B cell (primary cell): Measurements from ENCODE around the gene EPHB1. TPM values are rescaled to one million over a fixed set of nuclear protein-coding genes. Genes with fewer than 3 reads are reported as not detected.

Source experiments
- ATAC-seq: fragments of 200-7000 bp; cut with Tn5 transposase; one replicate; pipeline ENCODE4 v1.10.0; 2021; ENCODE audit warnings: low read depth, mild to moderate bottlenecking, moderate number of reproducible peaks, moderate library complexity
- CTCF ChIA-PET: fragments of 350-600 bp; sonication (Branson Sonifier 250); formaldehyde crosslinking; loops from one replicate; lab custom pipeline; 2021; ENCODE audit warnings: antibody characterized with exemption, inconsistent platforms; lab: Charles Lee
- POLR2A ChIA-PET: fragments of 350-600 bp; sonication (Branson Sonifier 250); formaldehyde crosslinking; loops from one replicate; lab custom pipeline; 2021; ENCODE audit warnings: antibody characterized with exemption; lab: Charles Lee
- DNase-seq: peaks from one replicate; pipeline ENCODE4 v3.0.0; 2013
- H2AFZ ChIP-seq: 2 replicates; pipeline ENCODE4 v1.6.1; 2012; ENCODE audit warnings: mild to moderate bottlenecking, low read depth, low read length; ENCODE audit not compliant: insufficient read depth, poor library complexity, severe bottlenecking
- H3K27ac ChIP-seq, 2 donors: 1 replicate in 1 of 2; 2 replicates in 1 of 2; pipeline ENCODE4 v1.5.1; 2012 to 2013; ENCODE audit warnings: low read length in 2 of 2, mild to moderate bottlenecking in 2 of 2, moderate library complexity in 1 of 2
- H3K27me3 ChIP-seq, 4 experiments: fragments of 200-600 bp in 1 of 4; sonication (generic) in 1 of 4; replicated peaks in 1 of 4; 1 replicate in 2 of 4; 2 replicates in 2 of 4; pipeline versions ENCODE4 v1.6.1 to v1.7.0; 2013 to 2016; ENCODE audit warnings: low read length in 3 of 4, mild to moderate bottlenecking in 2 of 4, mixed read lengths in 1 of 4, moderate library complexity in 1 of 4; ENCODE audit not compliant: insufficient read depth in 4 of 4, control insufficient read depth in 3 of 4; ENCODE audit errors: control extremely low read depth in 1 of 4
- H3K36me3 ChIP-seq, 2 experiments: replicated peaks in 1 of 2; 1 replicate in 1 of 2; 2 replicates in 1 of 2; pipeline versions ENCODE4 v1.6.1 to v1.7.1; 2013; ENCODE audit warnings: low read length in 1 of 2; ENCODE audit not compliant: insufficient read depth in 2 of 2, control insufficient read depth in 1 of 2; ENCODE audit errors: control extremely low read depth in 1 of 2, extremely low read depth in 1 of 2
- H3K4me1 ChIP-seq, 2 donors: fragments of 200-600 bp in 1 of 2; sonication (generic) in 1 of 2; 1 replicate in 1 of 2; 2 replicates in 1 of 2; pipeline versions ENCODE4 v1.5.1 to v1.6.1; 2013 to 2017; ENCODE audit warnings: low read length in 2 of 2; ENCODE audit not compliant: control insufficient read depth in 2 of 2, insufficient read depth in 2 of 2
- H3K4me2 ChIP-seq: replicated peaks from 2 replicates; pipeline ENCODE3; 2012; ENCODE audit warnings: mild to moderate bottlenecking, low read depth, low read length; ENCODE audit not compliant: poor library complexity, severe bottlenecking
- H3K4me3 ChIP-seq, 5 experiments: fragments of 200-600 bp in 1 of 5; sonication (generic) in 1 of 5; 1 replicate in 3 of 5; 2 replicates in 2 of 5; pipeline versions ENCODE4 v1.5.1 to v1.7.0; 2011 to 2016; ENCODE audit warnings: low read length in 4 of 5, mild to moderate bottlenecking in 4 of 5, low read depth in 2 of 5, control low read depth in 1 of 5, moderate library complexity in 1 of 5; ENCODE audit not compliant: insufficient read depth in 1 of 5; ENCODE audit errors: control extremely low read depth in 1 of 5, extremely low read depth in 1 of 5
- H3K79me2 ChIP-seq: fragments of 200-600 bp; sonication (generic); one replicate; pipeline ENCODE4 v1.6.0; 2016; ENCODE audit warnings: low read length; ENCODE audit not compliant: control insufficient read depth, insufficient read depth
- H3K9ac ChIP-seq: fragments of 200-600 bp; sonication (generic); 2 replicates; pipeline ENCODE4 v1.6.1; 2017; ENCODE audit warnings: mild to moderate bottlenecking, low read length, moderate library complexity
- H3K9me3 ChIP-seq, 3 donors: one replicate each; pipeline versions ENCODE4 v1.6.1 to v1.7.1; 2013; ENCODE audit warnings: low read length in 2 of 3; ENCODE audit not compliant: control insufficient read depth in 2 of 3, insufficient read depth in 1 of 3; ENCODE audit errors: control extremely low read depth in 1 of 3
- H4K20me1 ChIP-seq: 2 replicates; pipeline ENCODE4 v1.6.0; 2012; ENCODE audit warnings: mild to moderate bottlenecking, low read length; ENCODE audit not compliant: insufficient read depth, control insufficient read depth, poor library complexity, severe bottlenecking
- H3K27ac Mint-ChIP-seq: one replicate; pipeline ENCODE4 v1.8.0; 2021; ENCODE audit warnings: mixed read lengths
- H3K27me3 Mint-ChIP-seq: one replicate; pipeline ENCODE4 v1.8.0; 2021; ENCODE audit warnings: mixed read lengths
- H3K4me1 Mint-ChIP-seq: one replicate; pipeline ENCODE4 v1.8.0; 2021; ENCODE audit warnings: mixed read lengths
- H3K4me3 Mint-ChIP-seq: one replicate; pipeline ENCODE4 v1.8.0; 2021; ENCODE audit warnings: mixed read lengths
- H3K9me3 Mint-ChIP-seq: one replicate; pipeline ENCODE4 v1.8.0; 2022; ENCODE audit warnings: mixed read lengths; ENCODE audit not compliant: insufficient read depth
- EZH2 ChIP-seq: IDR thresholded peaks from 2 replicates; pipeline ENCODE4 v1.6.1; 2012; ENCODE audit warnings: borderline replicate concordance, low read depth, mild to moderate bottlenecking, moderate library complexity, low read length; ENCODE audit not compliant: insufficient read depth, poor library complexity, severe bottlenecking
- WGBS: methylation state at CpG from one replicate; pipeline ENCODE4 v1.1.5; 2013; ENCODE audit warnings: missing lambda C conversion rate; ENCODE audit not compliant: insufficient coverage; 5-methylcytosine and 5-hydroxymethylcytosine counted together
- intact Hi-C: fragments of 100-400 bp; cut with micrococcal nuclease; formaldehyde crosslinking; loops from one replicate; pipeline ENCODE4 v1.10.0; 2022
- polyA plus RNA-seq: library from polyadenylated mRNA; depleted of rRNA; stranded (reverse); fragments of >200 nt; gene quantifications from 2 replicates; pipeline ENCODE4 v1.2.3, GENCODE V29; 2012
- total RNA-seq, 2 donors: library from RNA; stranded (reverse); fragments of 120-200 nt in 1 of 2; gene quantifications; 1 replicate in 1 of 2; 2 replicates in 1 of 2; pipeline versions ENCODE4 v1.2.3 to v1.2.4, GENCODE V29; 2013 to 2022
- TF ChIP-seq, protein P1 (sequence below): fragments of 200-600 bp; IDR thresholded peaks from one replicate; pipeline ENCODE4 v1.8.0; 2022; ENCODE audit warnings: antibody characterized with exemption, mild to moderate bottlenecking

EPHB1 gene
- total and polyA plus RNA-seq, 2 donors (not counting 1 experiment from before 2014, with no cell fraction given): 0.01 TPM; not detected in 1

DNA sequence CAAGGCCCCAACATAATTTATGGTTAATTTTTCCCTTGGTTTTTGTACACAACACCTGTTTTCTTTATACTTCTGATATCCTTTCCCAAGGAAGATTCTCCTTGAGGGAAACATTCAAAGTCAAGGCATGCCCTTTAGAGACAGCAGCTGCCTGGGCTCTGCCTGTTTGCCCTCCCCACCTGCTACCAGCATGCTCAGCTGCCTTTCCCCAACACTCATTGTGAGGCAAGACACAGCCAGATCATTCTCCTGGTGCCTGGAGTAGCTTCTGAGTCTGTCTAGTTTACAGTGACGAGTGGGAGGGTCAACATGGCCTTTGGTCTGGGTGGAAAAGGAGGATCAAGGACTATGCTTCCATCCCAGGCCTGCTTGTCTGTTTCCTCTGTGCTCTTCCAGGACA lies 132.5 kb downstream of the EPHB1 start:
- Mint-ChIP-seq H3K27ac (no peak overlapping the region), H3K4me1 (no peaks in the 10 kb centered on the region), H3K4me3 (no peak overlapping the region), H3K27me3 (no peaks in the 10 kb centered on the region), H3K9me3 (peaks cover 4% of the 10 kb centered on the region)
- DNase-seq (no peak), ATAC-seq (no peak)
- WGBS: 71% methylated on average over 1 of the region's 1 CpG
- H3K9ac ChIP-seq: no peak overlapping the region
- intact Hi-C loops: no loop called here
- no peak overlapping the region for H3K27ac ChIP-seq
- ChIA-PET CTCF (no interaction called here), POLR2A (no interaction called here)
- no peaks in the 10 kb centered on the region for H3K36me3 ChIP-seq
- H3K4me3 ChIP-seq: no peak overlapping the region
- TF ChIP-seq, protein P1, sequence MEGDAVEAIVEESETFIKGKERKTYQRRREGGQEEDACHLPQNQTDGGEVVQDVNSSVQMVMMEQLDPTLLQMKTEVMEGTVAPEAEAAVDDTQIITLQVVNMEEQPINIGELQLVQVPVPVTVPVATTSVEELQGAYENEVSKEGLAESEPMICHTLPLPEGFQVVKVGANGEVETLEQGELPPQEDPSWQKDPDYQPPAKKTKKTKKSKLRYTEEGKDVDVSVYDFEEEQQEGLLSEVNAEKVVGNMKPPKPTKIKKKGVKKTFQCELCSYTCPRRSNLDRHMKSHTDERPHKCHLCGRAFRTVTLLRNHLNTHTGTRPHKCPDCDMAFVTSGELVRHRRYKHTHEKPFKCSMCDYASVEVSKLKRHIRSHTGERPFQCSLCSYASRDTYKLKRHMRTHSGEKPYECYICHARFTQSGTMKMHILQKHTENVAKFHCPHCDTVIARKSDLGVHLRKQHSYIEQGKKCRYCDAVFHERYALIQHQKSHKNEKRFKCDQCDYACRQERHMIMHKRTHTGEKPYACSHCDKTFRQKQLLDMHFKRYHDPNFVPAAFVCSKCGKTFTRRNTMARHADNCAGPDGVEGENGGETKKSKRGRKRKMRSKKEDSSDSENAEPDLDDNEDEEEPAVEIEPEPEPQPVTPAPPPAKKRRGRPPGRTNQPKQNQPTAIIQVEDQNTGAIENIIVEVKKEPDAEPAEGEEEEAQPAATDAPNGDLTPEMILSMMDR: no peak
- no peak for TF ChIP-seq EZH2
- H3K27me3 ChIP-seq: peaks cover 0 to 2% (median 0%) of the 10 kb centered on the region in 4 experiments
- H3K4me1 ChIP-seq: no peaks in the 10 kb centered on the region
- H3K79me2 ChIP-seq: no peaks in the 10 kb centered on the region
- no peak overlapping the region for H2AFZ ChIP-seq
- H3K4me2 ChIP-seq: no peak overlapping the region
- peaks cover 0 to 18% (median 3%) of the 10 kb centered on the region in 3 donors for H3K9me3 ChIP-seq
- no peaks in the 10 kb centered on the region for H4K20me1 ChIP-seq

DNA sequence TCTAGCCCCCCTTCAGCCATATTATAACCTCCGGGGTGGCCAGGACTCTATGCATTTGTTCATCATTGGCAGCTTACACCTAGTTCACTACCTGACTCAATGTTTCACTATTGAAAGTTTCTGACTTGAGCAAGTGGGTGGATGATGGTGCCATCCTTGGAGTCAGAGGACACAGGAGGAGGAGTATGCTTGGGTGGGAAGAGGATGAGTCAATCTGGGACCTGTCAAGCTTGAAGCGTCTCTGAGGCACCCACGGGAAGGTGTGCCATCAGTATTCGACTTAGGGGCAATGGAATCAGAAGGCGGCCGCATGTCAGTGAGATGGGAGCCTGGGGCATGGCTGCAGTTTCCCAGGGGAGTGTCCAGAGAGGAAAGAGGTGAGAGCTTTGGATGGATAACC lies 133.3 kb downstream of the EPHB1 start:
- no peak for DNase-seq
- Histone ChIP-seq H4K20me1 (no peaks in the 10 kb centered on the region), H2AFZ (no peak overlapping the region), H3K27me3 (peaks cover 0 to 2% (median 0%) of the 10 kb centered on the region in 4 experiments), H3K4me3 (no peak overlapping the region), H3K9me3 (peaks cover 0 to 15% (median 3%) of the 10 kb centered on the region in 3 donors), H3K9ac (no peak overlapping the region), H3K79me2 (no peaks in the 10 kb centered on the region), H3K4me1 (no peaks in the 10 kb centered on the region), H3K4me2 (no peak overlapping the region), H3K27ac (no peak overlapping the region), H3K36me3 (no peaks in the 10 kb centered on the region)
- peaks cover 4% of the 10 kb centered on the region for H3K9me3 Mint-ChIP-seq
- ChIA-PET CTCF (no interaction called here), POLR2A (no interaction called here)
- WGBS: 74% methylated on average over 5 of the region's 6 CpGs
- H3K27me3 Mint-ChIP-seq: no peaks in the 10 kb centered on the region
- intact Hi-C loops: no loop called here
- H3K4me3 Mint-ChIP-seq: no peak overlapping the region
- no peak overlapping the region for H3K27ac Mint-ChIP-seq
- TF ChIP-seq EZH2: no peak
- TF ChIP-seq, protein P1: no peak
- H3K4me1 Mint-ChIP-seq: no peaks in the 10 kb centered on the region
- no peak for ATAC-seq
